GM12892 (cell line): ENCODE data around the gene TSPAN4.

ENCODE experiments used
- DNase-seq: peaks from one replicate; pipeline ENCODE4 v3.0.0; 2011; ENCODE audit not compliant: insufficient read length
- FAIRE-seq: peaks from 2 replicates; lab custom pipeline; 2011; peaks lifted over from hg19 to GRCh38; lab: Jason Lieb, UNC
- POLR2A ChIP-seq: IDR thresholded peaks from 2 replicates; pipeline ENCODE4 v1.6.1; 2011; ENCODE audit warnings: low read depth, low read length, control low read depth
- POLR2AphosphoS5 ChIP-seq: IDR thresholded peaks from 2 replicates; pipeline ENCODE4 v1.6.1; 2011; ENCODE audit warnings: low read depth, low read length, control low read depth
- TAF1 ChIP-seq: IDR thresholded peaks from 2 replicates; pipeline ENCODE4 v1.6.1; 2011; ENCODE audit warnings: low read depth, mild to moderate bottlenecking, control low read depth, low read length, borderline replicate concordance

The TSPAN4 gene

GRCh38 chr11:912266-912665 lies 69.6 kb downstream of the TSPAN4 start:
- DNase-seq (no peak), FAIRE-seq (no peak)
- TF ChIP-seq TAF1: no peak
- no peak for TF ChIP-seq POLR2A
- TF ChIP-seq POLR2AphosphoS5: no peak

GRCh38 chr11:913043-913442 lies 70.4 kb downstream of the TSPAN4 start:
- no peak for DNase-seq
- no peak for TF ChIP-seq TAF1
- no peak for TF ChIP-seq POLR2AphosphoS5
- no peak for TF ChIP-seq POLR2A
- no peak for FAIRE-seq

- DNase-seq (no peak), FAIRE-seq (no peak)
- no peak for TF ChIP-seq POLR2AphosphoS5
- no peak for TF ChIP-seq POLR2A
- TF ChIP-seq TAF1: no peak
Observed at GRCh38 chr11:914204-914603, 71.6 kb downstream of the TSPAN4 start.

- TF ChIP-seq POLR2A (no peak), POLR2AphosphoS5 (no peak), TAF1 (no peak)
- DNase-seq (no peak), FAIRE-seq (no peak)
Observed at GRCh38 chr11:914747-915501, 72.3 kb downstream of the TSPAN4 start.
